ENCODE measurements around the gene BIRC2.

DNA sequence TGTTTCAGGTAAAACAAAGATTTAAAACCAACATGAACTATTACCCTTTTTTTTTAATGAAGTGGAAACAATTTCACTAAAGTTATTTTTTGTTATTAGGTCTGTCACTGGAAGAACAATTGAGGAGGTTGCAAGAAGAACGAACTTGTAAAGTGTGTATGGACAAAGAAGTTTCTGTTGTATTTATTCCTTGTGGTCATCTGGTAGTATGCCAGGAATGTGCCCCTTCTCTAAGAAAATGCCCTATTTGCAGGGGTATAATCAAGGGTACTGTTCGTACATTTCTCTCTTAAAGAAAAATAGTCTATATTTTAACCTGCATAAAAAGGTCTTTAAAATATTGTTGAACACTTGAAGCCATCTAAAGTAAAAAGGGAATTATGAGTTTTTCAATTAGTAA lies 30.9 kb downstream of the BIRC2 start:
- TF ChIP-seq, protein P1, sequence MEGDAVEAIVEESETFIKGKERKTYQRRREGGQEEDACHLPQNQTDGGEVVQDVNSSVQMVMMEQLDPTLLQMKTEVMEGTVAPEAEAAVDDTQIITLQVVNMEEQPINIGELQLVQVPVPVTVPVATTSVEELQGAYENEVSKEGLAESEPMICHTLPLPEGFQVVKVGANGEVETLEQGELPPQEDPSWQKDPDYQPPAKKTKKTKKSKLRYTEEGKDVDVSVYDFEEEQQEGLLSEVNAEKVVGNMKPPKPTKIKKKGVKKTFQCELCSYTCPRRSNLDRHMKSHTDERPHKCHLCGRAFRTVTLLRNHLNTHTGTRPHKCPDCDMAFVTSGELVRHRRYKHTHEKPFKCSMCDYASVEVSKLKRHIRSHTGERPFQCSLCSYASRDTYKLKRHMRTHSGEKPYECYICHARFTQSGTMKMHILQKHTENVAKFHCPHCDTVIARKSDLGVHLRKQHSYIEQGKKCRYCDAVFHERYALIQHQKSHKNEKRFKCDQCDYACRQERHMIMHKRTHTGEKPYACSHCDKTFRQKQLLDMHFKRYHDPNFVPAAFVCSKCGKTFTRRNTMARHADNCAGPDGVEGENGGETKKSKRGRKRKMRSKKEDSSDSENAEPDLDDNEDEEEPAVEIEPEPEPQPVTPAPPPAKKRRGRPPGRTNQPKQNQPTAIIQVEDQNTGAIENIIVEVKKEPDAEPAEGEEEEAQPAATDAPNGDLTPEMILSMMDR (IDR thresholded peaks at IDR 0.05; ENCODE audit: low read length): no peak
- TF ChIP-seq EZH2 (IDR thresholded peaks at IDR 0.05; ENCODE audit: borderline replicate concordance, low read length): no peak

Measured in OCI-LY1 (cell line).